HFFc6 (cell line): Measurements from ENCODE around the gene GSTT2. TPM values are rescaled to one million over a fixed set of nuclear protein-coding genes. Genes with fewer than 3 reads are reported as not detected.

ENCODE experiments used
- DNase-seq: peaks from one replicate; pipeline ENCODE4 v3.0.0-alpha.2; 2018
- H3K27ac Mint-ChIP-seq: 2 replicates; pipeline ENCODE4 v1.8.0; 2020; ENCODE audit warnings: mild to moderate bottlenecking, mixed read lengths
- H3K27me3 Mint-ChIP-seq: 2 replicates; pipeline ENCODE4 v1.8.0; 2021; ENCODE audit warnings: mild to moderate bottlenecking, moderate library complexity, mixed read lengths; ENCODE audit not compliant: insufficient read depth
- H3K36me3 Mint-ChIP-seq: 2 replicates; pipeline ENCODE4 v1.8.0; 2021; ENCODE audit warnings: low read depth, mixed read lengths
- H3K4me1 Mint-ChIP-seq: 2 replicates; pipeline ENCODE4 v1.8.0; 2020; ENCODE audit warnings: low read depth, mixed read lengths
- H3K4me3 Mint-ChIP-seq: 2 replicates; pipeline ENCODE4 v1.8.0; 2020; ENCODE audit warnings: mild to moderate bottlenecking, moderate library complexity, mixed read lengths
- H3K9me3 Mint-ChIP-seq: 2 replicates; pipeline ENCODE4 v1.8.0; 2020; ENCODE audit warnings: mild to moderate bottlenecking, mixed read lengths
- CTCF ChIP-seq: fragments of 200-600 bp; sonication (generic); IDR thresholded peaks from 2 replicates; pipeline ENCODE4 v1.5.0; 2021; ENCODE audit warnings: antibody characterized with exemption, mild to moderate bottlenecking
- total RNA-seq, 6 experiments: library from RNA; stranded (reverse); fragmentation: NEBNext Ultra II Directional; extraction: Animal tissue kit (Norgen Biotek cat#: 25700); gene quantifications; 2 replicates in 1 of 6; 3 replicates in 5 of 6; pipeline ENCODE4 v1.2.3, GENCODE V29; 2021

The GSTT2 gene
- total RNA-seq, 6 experiments from 2014 or later = 0.38 to 0.64 (median 0.43) TPM; not detected in 1

GRCh38 chr22:24021304-24021703 is 41.4 kb downstream of the GSTT2 start:
- H3K9me3 Mint-ChIP-seq = no peaks in the 10 kb centered on the region
- TF ChIP-seq CTCF = no peak
- H3K27me3 Mint-ChIP-seq = no peaks in the 10 kb centered on the region; the same call in 1 of the 2 replicates
- H3K4me1 Mint-ChIP-seq = peaks cover 11% of the 10 kb centered on the region
- H3K27ac Mint-ChIP-seq = no peak overlapping the region
- peaks cover 11% of the 10 kb centered on the region; the same call in 1 of the 2 replicates for H3K36me3 Mint-ChIP-seq
- no peak overlapping the region for H3K4me3 Mint-ChIP-seq
- DNase-seq = no peak

- H3K9me3 Mint-ChIP-seq = no peaks in the 10 kb centered on the region
- H3K36me3 Mint-ChIP-seq = peaks cover 8% of the 10 kb centered on the region; the same call in 1 of the 2 replicates
- no peak overlapping the region for H3K27ac Mint-ChIP-seq
- no peak for TF ChIP-seq CTCF
- H3K27me3 Mint-ChIP-seq = no peaks in the 10 kb centered on the region
- H3K4me3 Mint-ChIP-seq = no peak overlapping the region
- peaks cover 11% of the 10 kb centered on the region for H3K4me1 Mint-ChIP-seq
- no peak for DNase-seq
Observed at GRCh38 chr22:24023204-24023789, 43.4 kb downstream of the GSTT2 start.

DNA sequence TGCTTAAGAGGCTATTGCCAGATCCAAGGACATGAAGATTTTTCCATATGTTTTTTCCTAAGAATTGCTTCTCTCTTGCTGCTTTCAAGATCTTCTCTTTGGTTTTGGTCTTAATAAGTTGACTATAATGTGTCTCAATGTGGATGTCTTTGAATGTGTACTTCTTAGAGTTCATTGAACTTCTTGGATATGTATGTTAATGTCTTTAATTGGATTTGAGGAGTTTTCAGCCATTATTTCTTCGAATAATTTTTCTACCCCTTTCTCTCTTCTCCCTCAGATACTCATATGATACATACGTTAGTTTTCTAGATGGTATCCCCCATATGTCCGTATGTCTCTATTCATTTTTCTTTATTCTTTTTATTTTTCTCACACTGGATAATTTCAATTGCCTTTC is 44.4 kb downstream of the GSTT2 start:
- H3K36me3 Mint-ChIP-seq = peaks cover 8% of the 10 kb centered on the region; the same call in 1 of the 2 replicates
- peaks cover 11% of the 10 kb centered on the region for H3K4me1 Mint-ChIP-seq
- no peak for TF ChIP-seq CTCF
- no peak for DNase-seq
- no peak overlapping the region for H3K4me3 Mint-ChIP-seq
- no peaks in the 10 kb centered on the region for H3K27me3 Mint-ChIP-seq
- H3K27ac Mint-ChIP-seq = no peak overlapping the region
- no peaks in the 10 kb centered on the region for H3K9me3 Mint-ChIP-seq

- no peak for TF ChIP-seq CTCF
- H3K4me1 Mint-ChIP-seq = peaks cover 11% of the 10 kb centered on the region
- peaks cover 8% of the 10 kb centered on the region; the same call in 1 of the 2 replicates for H3K36me3 Mint-ChIP-seq
- H3K27ac Mint-ChIP-seq = no peak overlapping the region
- no peak for DNase-seq
- no peaks in the 10 kb centered on the region for H3K9me3 Mint-ChIP-seq
- no peaks in the 10 kb centered on the region for H3K27me3 Mint-ChIP-seq
- H3K4me3 Mint-ChIP-seq = no peak overlapping the region
Observed at GRCh38 chr22:24025475-24025874, 45.5 kb downstream of the GSTT2 start.

DNA sequence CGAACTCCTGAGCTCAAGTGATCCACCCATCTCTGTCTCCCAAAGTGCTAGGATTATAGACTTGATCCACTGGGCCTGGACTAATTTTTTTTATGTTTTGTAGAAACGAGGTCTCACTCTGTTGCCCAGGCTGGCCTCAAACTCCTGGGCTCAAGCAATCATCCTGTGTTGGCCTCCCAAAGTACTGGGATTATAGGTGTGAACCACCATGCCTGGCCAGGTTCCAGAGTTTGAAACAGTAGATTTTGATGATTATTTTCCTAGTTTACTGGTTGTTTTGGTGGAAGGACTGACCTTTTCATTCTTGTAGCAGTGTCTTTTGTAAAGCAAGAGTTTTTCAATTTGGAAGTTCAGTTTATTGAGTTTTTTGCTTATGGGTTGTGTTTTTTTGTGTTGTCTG is 46.1 kb downstream of the GSTT2 start:
- H3K27me3 Mint-ChIP-seq = no peaks in the 10 kb centered on the region
- H3K9me3 Mint-ChIP-seq = no peaks in the 10 kb centered on the region
- DNase-seq = no peak
- H3K4me1 Mint-ChIP-seq = peaks cover 11% of the 10 kb centered on the region
- H3K4me3 Mint-ChIP-seq = no peak overlapping the region
- no peak for TF ChIP-seq CTCF
- peaks cover 8% of the 10 kb centered on the region; the same call in 1 of the 2 replicates for H3K36me3 Mint-ChIP-seq
- no peak overlapping the region for H3K27ac Mint-ChIP-seq
